Ovary (tissue), 9 donors: ENCODE measurements around the gene TBC1D24. TPM values are rescaled to one million over a fixed set of nuclear protein-coding genes. Genes with fewer than 3 reads are reported as not detected.

Source experiments
- DNase-seq, 5 donors: peaks; one replicate each; pipeline ENCODE4 v3.0.0-alpha.2; 2019 to 2020
- H3K27ac ChIP-seq, 2 donors: fragments of 200-600 bp; one replicate each; pipeline versions ENCODE4 v1.5.1 to v1.8.0; 2019 to 2022
- H3K27me3 ChIP-seq: fragments of 200-600 bp; one replicate; pipeline ENCODE4 v1.8.0; 2022
- H3K36me3 ChIP-seq: fragments of 200-600 bp; sonication (generic); one replicate; pipeline ENCODE4 v1.5.1; 2019
- H3K4me1 ChIP-seq: one replicate; pipeline ENCODE4 v1.8.1; 2013; ENCODE audit warnings: mild to moderate bottlenecking, moderate library complexity; ENCODE audit not compliant: insufficient read depth
- H3K4me3 ChIP-seq: fragments of 200-600 bp; sonication (generic); one replicate; pipeline ENCODE4 v1.5.1; 2017
- H3K9me3 ChIP-seq, 2 donors: fragments of 200-600 bp in 1 of 2; sonication (generic) in 1 of 2; one replicate each; pipeline versions ENCODE4 v1.5.1 to v1.8.1; 2013 to 2019; ENCODE audit warnings: mild to moderate bottlenecking in 1 of 2, moderate library complexity in 1 of 2
- EP300 ChIP-seq: sonication (generic); formaldehyde crosslinking; IDR thresholded peaks from one replicate; pipeline ENCODE4 v1.6.1; 2017; ENCODE audit warnings: antibody characterized with exemption
- POLR2A ChIP-seq: fragments of 450-650 bp; IDR thresholded peaks from one replicate; pipeline ENCODE4 v1.6.1; 2017; ENCODE audit warnings: antibody characterized with exemption, mild to moderate bottlenecking, moderate library complexity
- WGBS, 3 donors: extraction: QIAGEN DNeasy Blood & Tissue Kit in 1 of 3; methylation state at CpG; one replicate each; pipeline versions ENCODE4 v1.1.5 to v1.1.7; 2013 to 2017; 5-methylcytosine and 5-hydroxymethylcytosine counted together
- intact Hi-C, 4 donors: fragments of 100-400 bp; cut with DNase I; formaldehyde crosslinking; loops; one replicate each; pipeline versions ENCODE4 v1.11.0 to v1.15.1; 2022 to 2023
- polyA plus RNA-seq, 2 donors: library from polyadenylated mRNA; stranded (reverse); fragments of 200-250 nt in 1 of 2; fragments of 350-450 nt in 1 of 2; fragmentation: Illumina TruSeq in 1 of 2; extraction: RNeasy Lipid Tissue Mini Kit (QIAGEN cat#74804) in 1 of 2; gene quantifications; one replicate each; pipeline ENCODE4 v1.2.3, GENCODE V29; 2013 to 2014
- total RNA-seq, 7 donors: library from RNA; depleted of rRNA in 2 of 7; stranded (reverse); fragments of >200 nt in 2 of 7; fragmentation: NEBNext Ultra II Directional in 3 of 7; extraction: Animal tissue kit (Norgen Biotek cat#: 25700) in 3 of 7; gene quantifications; one replicate each; pipeline versions ENCODE4 v1.1.0 to v1.2.4, GENCODE V29; 2016 to 2023
- TF ChIP-seq, protein P1 (sequence below), 3 donors: fragments of 450-650 bp in 2 of 3; fragments of 200-600 bp in 1 of 3; IDR thresholded peaks; one replicate each; pipeline versions ENCODE4 v1.5.1 to v1.8.0; 2016 to 2022; ENCODE audit warnings: antibody characterized with exemption in 3 of 3, mild to moderate bottlenecking in 1 of 3
- donor health status: DM: no; HTN: no; CAD: no; lungs with moderate emphysema.
- donor health status: DM: no; HTN: no; CAD: no.
- donor health status: Bipolar disorder and iron deficiency.
- donor health status: DM: yes; HTN: yes; CAD: no.
- donor health status: DM: no; HTN: no; CAD: no.
- donor health status: DM: yes; HTN: yes; CAD: no.

TBC1D24 gene
- total and polyA plus RNA-seq, 9 donors = 1.9 to 8.1 (median 6.0) TPM

DNA sequence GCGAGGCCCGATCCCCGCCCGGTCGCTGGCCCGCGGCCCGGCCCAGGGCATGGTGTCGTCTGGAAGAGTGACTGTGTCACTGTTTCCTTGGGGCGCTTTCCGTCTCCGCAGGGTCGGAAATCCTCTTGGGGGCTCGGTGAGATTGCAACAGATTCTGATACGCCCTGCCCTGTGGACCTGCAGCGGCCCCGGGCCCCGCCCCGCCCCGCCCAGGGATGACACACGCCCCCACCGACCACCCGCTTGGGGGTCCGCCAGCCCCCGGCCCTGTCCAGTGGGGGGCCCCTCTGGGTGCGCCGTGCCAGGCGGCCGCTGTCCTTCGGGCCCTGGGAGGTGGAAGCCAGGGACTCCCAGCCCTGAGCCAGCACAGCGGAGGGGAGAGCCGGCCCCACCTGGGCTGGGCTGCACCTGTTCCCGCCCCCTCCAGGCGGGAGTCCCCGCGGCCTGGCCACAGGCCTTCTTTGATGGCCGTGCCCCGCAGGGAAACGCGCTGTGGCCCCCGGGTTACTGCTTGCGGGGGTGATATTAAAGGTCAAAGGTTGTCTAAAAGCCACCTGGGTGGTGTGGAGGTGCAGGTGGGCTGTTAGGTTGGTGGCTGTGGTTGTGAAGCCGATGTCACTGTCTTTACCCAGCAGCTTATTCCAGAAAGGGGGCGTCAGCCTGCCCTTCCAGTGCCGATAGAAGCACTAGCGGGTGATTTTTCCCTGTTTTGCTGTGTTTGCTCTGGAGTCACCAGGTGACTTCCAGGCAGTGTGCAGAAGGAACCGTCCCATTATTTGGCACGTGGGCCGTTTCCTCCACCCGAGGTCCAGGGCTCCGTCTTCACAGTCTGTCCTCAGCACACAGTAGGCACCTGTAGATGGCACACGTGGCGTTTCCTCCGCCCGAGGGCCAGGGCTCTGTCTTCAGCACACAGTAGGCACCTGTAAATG, 752 bp downstream of the TBC1D24 start:
- 10 to 15% (median 11%) methylated on average over 39 to 55 of the region's 55 CpGs for WGBS, 3 donors
- intact Hi-C loops = no loop called here
- peaks cover 9% of the 10 kb centered on the region for H3K4me1 ChIP-seq
- TF ChIP-seq EP300 (no peak), POLR2A (no peak)
- TF ChIP-seq, protein P1, sequence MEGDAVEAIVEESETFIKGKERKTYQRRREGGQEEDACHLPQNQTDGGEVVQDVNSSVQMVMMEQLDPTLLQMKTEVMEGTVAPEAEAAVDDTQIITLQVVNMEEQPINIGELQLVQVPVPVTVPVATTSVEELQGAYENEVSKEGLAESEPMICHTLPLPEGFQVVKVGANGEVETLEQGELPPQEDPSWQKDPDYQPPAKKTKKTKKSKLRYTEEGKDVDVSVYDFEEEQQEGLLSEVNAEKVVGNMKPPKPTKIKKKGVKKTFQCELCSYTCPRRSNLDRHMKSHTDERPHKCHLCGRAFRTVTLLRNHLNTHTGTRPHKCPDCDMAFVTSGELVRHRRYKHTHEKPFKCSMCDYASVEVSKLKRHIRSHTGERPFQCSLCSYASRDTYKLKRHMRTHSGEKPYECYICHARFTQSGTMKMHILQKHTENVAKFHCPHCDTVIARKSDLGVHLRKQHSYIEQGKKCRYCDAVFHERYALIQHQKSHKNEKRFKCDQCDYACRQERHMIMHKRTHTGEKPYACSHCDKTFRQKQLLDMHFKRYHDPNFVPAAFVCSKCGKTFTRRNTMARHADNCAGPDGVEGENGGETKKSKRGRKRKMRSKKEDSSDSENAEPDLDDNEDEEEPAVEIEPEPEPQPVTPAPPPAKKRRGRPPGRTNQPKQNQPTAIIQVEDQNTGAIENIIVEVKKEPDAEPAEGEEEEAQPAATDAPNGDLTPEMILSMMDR (IDR thresholded peaks at IDR 0.05) = no peak
- no peaks in the 10 kb centered on the region for H3K36me3 ChIP-seq
- no peaks in the 10 kb centered on the region for H3K9me3 ChIP-seq
- DNase-seq = peak in 1 of 5 donors; percentile 34
- peak overlapping the region; percentile 62 for H3K4me3 ChIP-seq
- H3K27ac ChIP-seq = no peak overlapping the region
- peaks cover 6% of the 10 kb centered on the region for H3K27me3 ChIP-seq

DNA sequence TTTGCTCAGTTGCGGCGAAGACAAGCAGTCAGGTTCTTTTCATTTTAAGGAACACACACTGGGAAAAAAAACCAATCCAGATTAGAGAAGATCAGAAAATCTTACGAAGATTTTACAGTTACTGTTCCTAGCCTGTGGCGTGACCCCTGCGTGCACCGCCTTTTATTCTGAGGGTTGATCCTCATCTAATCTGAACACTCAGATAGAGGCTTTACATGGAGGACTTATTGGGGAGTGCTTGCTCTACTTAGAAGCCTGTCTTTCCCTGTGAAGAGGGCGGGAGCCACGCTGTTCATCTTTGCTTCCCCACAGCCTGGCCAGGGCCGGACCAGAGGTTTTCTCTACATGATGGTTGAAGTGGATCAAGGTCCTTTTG, 1.4 kb downstream of the TBC1D24 start:
- TF ChIP-seq EP300 (no peak), POLR2A (no peak)
- TF ChIP-seq, protein P1 (IDR thresholded peaks at IDR 0.05) = no peak
- H3K36me3 ChIP-seq = no peaks in the 10 kb centered on the region
- no peaks in the 10 kb centered on the region for H3K9me3 ChIP-seq
- intact Hi-C loops = no loop called here
- no peak overlapping the region for H3K27ac ChIP-seq
- peaks cover 5% of the 10 kb centered on the region for H3K4me1 ChIP-seq
- H3K4me3 ChIP-seq = no peak overlapping the region
- WGBS, 3 donors = 93 to 94% (median 94%) methylated on average over 9 of the region's 9 CpGs
- H3K27me3 ChIP-seq = peaks cover 5% of the 10 kb centered on the region
- DNase-seq = no peak

DNA sequence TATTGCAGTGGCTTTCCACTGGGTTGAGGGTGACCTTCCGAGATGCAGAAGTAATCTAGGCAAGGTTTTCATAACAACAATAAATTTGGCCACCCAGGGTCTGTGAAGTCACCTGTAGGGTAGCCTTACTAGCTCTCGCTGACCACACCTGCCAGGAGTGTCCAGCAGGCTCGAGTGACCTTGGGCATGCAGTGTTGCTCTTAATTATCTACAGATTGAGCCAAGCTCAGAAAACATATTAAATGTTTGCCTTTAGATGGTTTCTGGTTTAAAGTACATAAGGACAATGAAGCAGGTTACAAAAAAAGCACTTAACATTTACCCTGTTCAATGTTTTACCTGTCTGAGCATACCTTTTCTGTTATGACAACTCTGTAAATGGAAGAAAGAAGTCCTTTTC, 1.8 kb downstream of the TBC1D24 start:
- Histone ChIP-seq H3K4me1 (peaks cover 5% of the 10 kb centered on the region), H3K36me3 (no peaks in the 10 kb centered on the region), H3K9me3 (no peaks in the 10 kb centered on the region), H3K27ac (no peak overlapping the region), H3K27me3 (peaks cover under 1% of the 10 kb centered on the region), H3K4me3 (no peak overlapping the region)
- 66 to 71% (median 68%) methylated on average over 3 of the region's 3 CpGs for WGBS, 3 donors
- intact Hi-C loops = no loop called here
- no peak for DNase-seq
- no peak for TF ChIP-seq POLR2A
- TF ChIP-seq EP300 = no peak
- TF ChIP-seq, protein P1 (IDR thresholded peaks at IDR 0.05) = no peak

DNA sequence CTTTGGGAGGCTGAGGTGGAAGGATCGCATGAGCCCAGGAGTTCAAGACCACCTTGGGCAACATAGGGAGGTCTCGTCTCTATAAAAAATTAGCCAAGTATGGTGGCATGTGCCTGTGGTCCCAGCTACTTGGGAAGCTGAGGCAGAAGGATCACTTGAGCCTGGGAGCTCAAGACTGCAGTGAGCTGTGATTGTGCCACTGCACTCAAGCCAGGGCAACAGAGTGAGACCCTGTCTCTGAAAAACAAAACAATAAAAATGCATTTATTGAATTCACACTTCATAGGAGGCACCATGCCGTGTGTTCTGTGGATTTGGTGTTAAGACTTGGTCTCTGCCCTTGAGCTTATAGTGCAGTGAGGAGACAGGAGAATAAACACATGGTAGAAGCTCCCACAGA, 2.4 kb downstream of the TBC1D24 start:
- no peak for DNase-seq
- no peak for TF ChIP-seq POLR2A
- TF ChIP-seq, protein P1 (IDR thresholded peaks at IDR 0.05) = no peak
- no peak for TF ChIP-seq EP300
- Histone ChIP-seq H3K4me3 (no peak overlapping the region), H3K36me3 (no peaks in the 10 kb centered on the region), H3K4me1 (peaks cover 5% of the 10 kb centered on the region), H3K9me3 (no peaks in the 10 kb centered on the region), H3K27me3 (no peaks in the 10 kb centered on the region), H3K27ac (no peak overlapping the region)
- intact Hi-C loops = no loop called here
- WGBS, 3 donors = 93 to 96% (median 95%) methylated on average over 3 of the region's 3 CpGs
